HepG2 (cell line): ENCODE data around the gene CPEB4. TPM values are rescaled to one million over a fixed set of nuclear protein-coding genes. Genes with fewer than 3 reads are reported as not detected.

Experiments
- AHDC1 ChIP-seq: sonication (generic); formaldehyde crosslinking; IDR thresholded peaks from 2 replicates; pipeline ENCODE4 v1.5.1; 2020; ENCODE audit warnings: mild to moderate bottlenecking, missing genetic modification reagents, borderline replicate concordance
- ARID3A ChIP-seq: IDR thresholded peaks from 2 replicates; pipeline ENCODE4 v1.6.1; 2012; ENCODE audit warnings: low read depth, low read length, improper control_type of control experiment
- CREB1 ChIP-seq, 2 experiments: fragments of 450-650 bp in 1 of 2; IDR thresholded peaks; 2 replicates each; pipeline ENCODE4 v1.6.1; 2016 to 2017; ENCODE audit warnings: control low read depth in 1 of 2, mild to moderate bottlenecking in 1 of 2, missing compliant biosample characterization in 1 of 2, missing genetic modification characterization in 1 of 2
- EHMT2 ChIP-seq: fragments of 200-600 bp; sonication (generic); IDR thresholded peaks from 2 replicates; pipeline ENCODE4 v1.7.0; 2017; ENCODE audit warnings: antibody characterized with exemption, low read depth, low read length, borderline replicate concordance
- ELF3 ChIP-seq: IDR thresholded peaks from 2 replicates; pipeline ENCODE4 v1.6.1; 2016; ENCODE audit warnings: missing genetic modification reagents, missing compliant biosample characterization
- IRF2 ChIP-seq: IDR thresholded peaks from 2 replicates; pipeline ENCODE4 v1.6.1; 2018; ENCODE audit warnings: missing genetic modification reagents, missing compliant biosample characterization
- IRF9 ChIP-seq: sonication (generic); formaldehyde crosslinking; IDR thresholded peaks from 2 replicates; pipeline ENCODE4 v1.8.0; 2022; ENCODE audit warnings: missing genetic modification reagents, mild to moderate bottlenecking, borderline replicate concordance
- KLF16 ChIP-seq, 2 experiments: sonication (generic) in 1 of 2; formaldehyde crosslinking in 1 of 2; IDR thresholded peaks; 2 replicates each; pipeline versions ENCODE4 v1.6.1 to v1.8.0; 2016 to 2023; ENCODE audit warnings: missing genetic modification reagents in 2 of 2, missing compliant biosample characterization in 1 of 2
- MEIS2 ChIP-seq: sonication (generic); formaldehyde crosslinking; IDR thresholded peaks from 2 replicates; pipeline ENCODE4 v1.9.0; 2021; ENCODE audit warnings: mild to moderate bottlenecking, missing genetic modification reagents
- NR2C2 ChIP-seq: sonication (generic); formaldehyde crosslinking; IDR thresholded peaks from 2 replicates; pipeline ENCODE4 v1.4.0; 2020; ENCODE audit warnings: missing genetic modification reagents, mild to moderate bottlenecking, moderate library complexity, borderline replicate concordance
- RFXANK ChIP-seq: IDR thresholded peaks from 2 replicates; pipeline ENCODE4 v1.6.1; 2016
- TFDP1 ChIP-seq: IDR thresholded peaks from 2 replicates; pipeline ENCODE4 v1.6.1; 2016; ENCODE audit warnings: missing compliant biosample characterization, missing genetic modification reagents, borderline replicate concordance
- ZNF362 ChIP-seq: sonication (generic); formaldehyde crosslinking; IDR thresholded peaks from 2 replicates; pipeline ENCODE4 v1.4.0; 2020; ENCODE audit warnings: missing genetic modification reagents, mild to moderate bottlenecking, borderline replicate concordance
- polyA plus RNA-seq, 8 experiments: library from polyadenylated mRNA; depleted of rRNA in 3 of 8; stranded (reverse) in 7 of 8; unstranded in 1 of 8; fragments of >200 nt; fragmentation: Illumina TruSeq in 4 of 8; extraction: Trizol in 4 of 8; gene quantifications; 2 replicates each; pipeline versions ENCODE4 v1.2.1 to v1.2.3, GENCODE V29; 2011 to 2016; ENCODE audit warnings: low read depth in 4 of 8, missing spikeins in 1 of 8, mixed read lengths in 1 of 8; ENCODE audit not compliant: insufficient read depth in 1 of 8
- total RNA-seq, 5 experiments: library from RNA; depleted of rRNA; stranded (reverse); fragments of >200 nt; fragmentation: Illumina TruSeq; extraction: Trizol; gene quantifications; 2 replicates each; pipeline ENCODE4 v1.2.3, GENCODE V29; 2016; ENCODE audit warnings: low read depth in 1 of 5

The CPEB4 gene
- total and polyA plus RNA-seq, 2 of the 13 experiments (the other 11 are each of a cell fraction or from before 2014, with no cell fraction given): 7.7 to 26.7 TPM

GRCh38 chr5:173969167-173970049 is 81.3 kb downstream of the CPEB4 start (continued):
- TF ChIP-seq ZNF362 (no peak), ARID3A (peak; percentile 61; the same call in 1 of the 2 replicates), NR2C2 (CRISPR knock-in tag) (peak; percentile 63; the same call in 1 of the 2 replicates), TFDP1 (CRISPR knock-in tag) (peak; percentile 39; the same call in 1 of the 2 replicates), EHMT2 (peak; percentile 25; the same call in 1 of the 2 replicates), RFXANK (CRISPR knock-in tag) (peak; percentile 76; the same call in 1 of the 2 replicates), CREB1 (IDR thresholded peaks at IDR 0.05) (no peak), CREB1 (CRISPR knock-in tag; IDR thresholded peaks at IDR 0.05) (peak; percentile 24; the same call in 1 of the 2 replicates), MEIS2 (CRISPR knock-in tag) (0 out of 2 replicates have a peak, but pooled peaks have one; percentile 34), IRF2 (CRISPR knock-in tag) (peak; percentile 40; the same call in 1 of the 2 replicates), ELF3 (CRISPR knock-in tag) (peak; percentile 92), AHDC1 (CRISPR knock-in tag) (peak; percentile 79; the same call in 1 of the 2 replicates), IRF9 (CRISPR knock-in tag) (0 out of 2 replicates have a peak, but pooled peaks have one; percentile 54), KLF16 (CRISPR knock-in tag; IDR thresholded peaks at IDR 0.05) (peak in 1 of 2 experiments; percentile 66; a peak in 2 of 4 replicates)
